ENCODE measurements around the gene LSAMP.
"Not testable (repeated sequence)": the region's sequence is repeated elsewhere in the genome, so short reads cannot be mapped to it uniquely, and the experiment has no call there.

The LSAMP gene

GRCh38 chr3:115785782-115786181 lies 659.5 kb downstream of the LSAMP start:
- DNase-seq = no peak

- DNase-seq = no peak
Observed at GRCh38 chr3:115784739-115785536, 660.3 kb downstream of the LSAMP start.

GRCh38 chr3:115783938-115784738 lies 661.1 kb downstream of the LSAMP start:
- DNase-seq = peak; percentile 97

- DNase-seq = not testable (repeated sequence)
Observed at GRCh38 chr3:115783426-115783825, 661.9 kb downstream of the LSAMP start.

GRCh38 chr3:115779011-115779410 lies 666.3 kb downstream of the LSAMP start:
- DNase-seq = no peak

- no peak for DNase-seq
Observed at GRCh38 chr3:115772951-115773350, 672.3 kb downstream of the LSAMP start.

DNA sequence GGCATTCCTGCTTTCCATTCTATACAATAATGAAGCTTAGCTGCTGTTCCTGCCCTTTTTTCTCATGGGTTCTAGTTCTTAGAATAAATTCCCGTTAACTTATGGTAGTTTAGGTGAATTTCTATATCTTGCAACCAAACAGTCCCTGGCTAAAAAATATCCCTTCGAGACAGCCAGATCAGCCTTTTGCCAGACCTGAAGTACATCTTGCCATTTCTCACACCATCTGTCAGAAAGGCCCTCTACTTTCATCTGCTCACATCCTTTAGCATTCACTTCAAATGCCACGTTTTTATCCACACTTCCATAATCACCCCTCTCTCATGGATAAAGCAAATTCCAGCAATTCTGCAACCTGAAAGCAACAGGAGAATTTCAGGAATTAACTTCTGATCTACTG lies 676.6 kb downstream of the LSAMP start:
- DNase-seq = no peak

DNA sequence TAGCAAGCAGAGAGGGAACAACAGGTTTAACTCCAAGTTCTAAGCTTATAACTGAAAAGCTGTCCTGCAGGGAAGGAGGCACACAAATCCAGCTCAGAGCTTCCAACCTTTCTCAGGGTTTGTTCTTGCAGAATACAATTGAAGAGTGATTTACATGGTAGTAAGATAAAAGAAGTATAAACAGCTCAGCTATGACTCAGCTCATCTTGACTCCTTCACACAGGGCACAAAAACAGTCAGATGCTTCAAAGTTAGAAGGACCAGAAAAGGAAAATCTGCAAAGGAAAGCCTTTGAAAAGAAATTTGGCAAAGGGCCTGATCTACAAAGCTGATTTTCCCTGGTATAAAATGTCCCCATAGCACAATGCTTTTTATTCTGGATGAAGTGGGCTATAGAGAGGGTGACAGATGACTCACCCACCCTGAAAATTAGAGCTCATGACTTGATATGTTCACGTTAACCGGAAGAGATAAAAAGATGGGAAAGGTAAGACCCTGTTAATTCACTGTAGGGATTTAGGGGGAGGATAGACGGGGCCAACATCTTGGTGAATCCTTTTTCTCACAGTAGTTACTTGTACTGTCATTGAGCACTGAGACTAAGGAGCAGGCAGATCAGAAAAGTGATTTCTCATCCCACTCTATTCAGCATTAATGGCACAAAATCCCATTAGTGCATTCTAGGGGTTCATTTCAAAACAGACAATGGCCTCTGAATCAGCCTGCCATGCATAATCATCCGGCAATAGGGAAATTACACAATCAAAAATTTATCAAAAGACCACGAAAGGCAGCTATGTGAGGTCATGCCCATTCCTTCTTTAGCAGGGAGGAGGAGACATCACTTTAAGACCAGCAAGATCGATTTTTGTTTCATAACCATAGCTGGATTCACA lies 678.5 kb downstream of the LSAMP start:
- DNase-seq = no peak

DNA sequence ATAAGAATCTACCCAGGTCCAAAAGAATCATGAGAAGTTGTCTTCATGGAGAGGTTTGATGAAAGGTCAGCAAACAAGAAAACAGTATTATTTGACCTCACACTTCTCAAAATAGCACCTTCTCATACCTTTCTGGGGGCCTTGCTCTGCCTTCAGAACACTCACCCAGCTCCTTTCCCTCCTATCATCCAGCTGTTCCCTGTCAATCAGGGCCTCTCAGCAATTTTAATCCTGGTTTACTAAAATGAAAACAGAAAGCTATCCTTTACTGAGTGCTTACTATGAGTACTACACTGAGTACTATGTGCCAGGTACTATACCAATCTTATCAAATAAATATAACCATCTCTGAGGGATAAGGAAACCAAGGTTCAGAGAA lies 683.4 kb downstream of the LSAMP start:
- no peak for DNase-seq

DNA sequence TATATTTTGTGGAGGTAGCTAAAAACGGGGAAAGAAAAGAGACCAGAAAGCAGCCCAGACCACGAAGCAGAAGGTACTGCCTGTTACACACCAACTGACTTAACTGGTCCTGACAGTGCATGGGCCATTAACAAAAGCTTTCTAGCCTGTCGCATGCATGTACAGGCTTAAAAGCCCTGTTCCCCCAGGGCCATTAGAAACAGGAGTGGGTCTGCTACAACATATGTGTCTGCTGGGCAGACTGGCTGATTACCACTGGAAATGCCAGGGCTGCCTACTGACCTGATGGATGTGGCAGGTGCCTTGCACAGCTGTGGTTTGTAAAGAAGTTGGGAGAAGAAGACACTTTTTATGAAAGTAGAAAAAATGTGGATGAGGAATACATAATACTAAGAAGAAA lies 684.6 kb downstream of the LSAMP start:
- no peak for DNase-seq

DNA sequence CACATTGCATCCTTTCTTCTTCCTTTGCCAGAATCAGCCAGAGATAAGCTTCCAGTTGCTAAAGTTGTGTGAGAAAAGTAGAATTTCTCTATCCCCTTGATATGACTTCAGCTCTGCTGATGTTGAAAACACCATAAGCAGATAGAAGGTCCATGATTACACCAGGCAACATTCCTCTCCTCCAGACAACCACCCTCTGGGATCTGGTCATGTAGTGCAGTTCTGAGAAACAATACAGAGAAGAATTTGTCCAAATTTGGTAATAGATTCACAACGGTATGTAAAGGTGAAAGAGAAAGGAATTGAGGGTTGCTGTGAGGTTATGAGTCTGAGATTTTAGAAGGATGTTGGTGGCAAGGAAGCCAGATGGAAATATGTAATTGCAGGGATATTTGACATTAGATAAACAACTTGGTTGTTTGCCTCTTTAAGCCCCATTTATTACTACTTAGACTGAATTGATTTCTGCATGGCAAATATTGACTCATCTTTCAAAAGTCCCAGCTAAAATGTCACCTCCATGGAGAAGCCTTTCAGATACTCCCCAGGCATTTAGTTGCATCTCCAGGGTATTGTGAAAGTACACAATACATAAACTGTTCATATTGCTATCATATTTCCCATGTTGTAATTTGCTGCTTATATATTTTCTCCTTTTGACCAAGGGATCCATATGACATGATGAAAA lies 687.1 kb downstream of the LSAMP start:
- DNase-seq = no peak

DNA sequence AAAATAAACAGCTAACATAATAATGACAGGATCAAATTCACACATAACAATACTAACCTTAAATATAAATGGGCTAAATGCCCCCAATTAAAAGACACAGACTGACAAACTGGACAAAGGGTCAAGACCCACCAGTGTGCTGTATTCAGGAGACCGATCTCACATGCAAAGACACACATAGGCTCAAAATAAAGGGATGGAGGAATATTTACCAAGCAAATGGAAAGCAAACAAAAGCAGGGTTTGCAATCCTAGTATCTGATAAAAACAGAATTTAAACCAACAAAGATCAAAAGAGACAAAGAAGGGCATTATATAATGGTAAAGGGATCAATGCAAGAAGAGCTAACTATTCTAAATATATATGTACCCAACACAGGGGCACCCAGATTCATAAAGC lies 692.3 kb downstream of the LSAMP start:
- DNase-seq = not testable (repeated sequence)
